Measurements from ENCODE around the gene CFAP46. TPM values are rescaled to one million over a fixed set of nuclear protein-coding genes. Genes with fewer than 3 reads are reported as not detected.

The CFAP46 gene
- total RNA-seq, 1 donor, result under 0.01 TPM

DNA sequence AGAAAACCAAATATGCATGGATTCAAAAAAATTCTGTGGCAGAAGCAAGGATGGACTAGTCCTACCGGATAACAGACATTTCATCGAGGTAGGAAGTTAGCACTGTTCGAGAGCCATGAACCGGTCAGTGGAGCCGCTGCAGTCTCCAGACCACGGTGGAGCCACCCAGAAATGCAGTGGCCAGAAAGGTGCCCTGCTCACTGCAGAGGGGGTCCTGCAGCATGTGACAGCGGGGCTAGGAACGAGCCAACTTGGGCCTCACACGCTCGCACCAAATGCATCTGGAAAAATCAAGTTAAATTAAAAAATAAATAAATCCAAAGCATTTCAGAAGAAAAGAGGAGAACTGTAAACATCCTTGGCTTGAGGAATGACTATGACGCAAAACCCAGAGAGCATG is 13.1 kb upstream of the CFAP46 start:
- TF ChIP-seq, protein P1, sequence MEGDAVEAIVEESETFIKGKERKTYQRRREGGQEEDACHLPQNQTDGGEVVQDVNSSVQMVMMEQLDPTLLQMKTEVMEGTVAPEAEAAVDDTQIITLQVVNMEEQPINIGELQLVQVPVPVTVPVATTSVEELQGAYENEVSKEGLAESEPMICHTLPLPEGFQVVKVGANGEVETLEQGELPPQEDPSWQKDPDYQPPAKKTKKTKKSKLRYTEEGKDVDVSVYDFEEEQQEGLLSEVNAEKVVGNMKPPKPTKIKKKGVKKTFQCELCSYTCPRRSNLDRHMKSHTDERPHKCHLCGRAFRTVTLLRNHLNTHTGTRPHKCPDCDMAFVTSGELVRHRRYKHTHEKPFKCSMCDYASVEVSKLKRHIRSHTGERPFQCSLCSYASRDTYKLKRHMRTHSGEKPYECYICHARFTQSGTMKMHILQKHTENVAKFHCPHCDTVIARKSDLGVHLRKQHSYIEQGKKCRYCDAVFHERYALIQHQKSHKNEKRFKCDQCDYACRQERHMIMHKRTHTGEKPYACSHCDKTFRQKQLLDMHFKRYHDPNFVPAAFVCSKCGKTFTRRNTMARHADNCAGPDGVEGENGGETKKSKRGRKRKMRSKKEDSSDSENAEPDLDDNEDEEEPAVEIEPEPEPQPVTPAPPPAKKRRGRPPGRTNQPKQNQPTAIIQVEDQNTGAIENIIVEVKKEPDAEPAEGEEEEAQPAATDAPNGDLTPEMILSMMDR (IDR thresholded peaks at IDR 0.05; ENCODE audit: extremely low read depth, low read depth, low read length), result no peak
- H3K4me1 ChIP-seq (ENCODE audit: insufficient read depth, low read length), result no peaks in the 10 kb centered on the region
- H4K20me1 ChIP-seq (ENCODE audit: insufficient read depth, low read length), result no peaks in the 10 kb centered on the region
- no peak overlapping the region for H2AFZ ChIP-seq (ENCODE audit: low read length)
- H3K9me3 ChIP-seq (ENCODE audit: low read depth, low read length), result no peaks in the 10 kb centered on the region
- DNase-seq (ENCODE audit: insufficient read length, low spot score, missing footprints), result peak; percentile 44
- no peaks in the 10 kb centered on the region for H3K79me2 ChIP-seq (ENCODE audit: insufficient read depth, low read length)
- H3K4me3 ChIP-seq (ENCODE audit: insufficient read depth, low read length), result no peak overlapping the region
- no peak overlapping the region for H3K4me2 ChIP-seq (ENCODE audit: insufficient read depth, low read length)
- H3K27ac ChIP-seq (ENCODE audit: low read depth, low read length), result no peak overlapping the region
- no peaks in the 10 kb centered on the region for H3K36me3 ChIP-seq (ENCODE audit: insufficient read depth, low read length)
- peaks cover 33% of the 10 kb centered on the region for H3K27me3 ChIP-seq (ENCODE audit: insufficient read depth, low read length)

DNA sequence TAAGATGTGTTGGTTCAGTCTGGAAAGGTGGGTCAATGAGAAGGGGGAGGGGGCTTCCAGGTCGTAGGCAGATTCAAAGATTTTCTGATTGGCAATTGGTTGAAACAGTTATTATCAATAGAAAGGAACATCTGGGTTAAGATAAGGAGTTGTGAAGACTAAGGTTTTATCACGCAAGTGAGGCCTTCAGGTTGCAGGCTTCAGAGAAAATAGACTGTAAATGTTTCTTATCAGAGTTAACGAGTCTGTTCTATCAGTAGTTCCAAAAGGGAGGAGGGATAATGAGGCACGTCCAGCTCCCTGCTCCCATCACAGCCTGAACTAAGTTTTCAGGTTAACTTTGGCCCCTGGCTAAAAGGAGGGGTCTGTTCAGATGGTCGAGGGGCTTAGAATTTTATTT is 11.1 kb upstream of the CFAP46 start:
- TF ChIP-seq, protein P1 (IDR thresholded peaks at IDR 0.05; ENCODE audit: extremely low read depth, low read depth, low read length), result no peak
- no peak for DNase-seq (ENCODE audit: insufficient read length, low spot score, missing footprints)
- H3K4me1 ChIP-seq (ENCODE audit: insufficient read depth, low read length), result no peaks in the 10 kb centered on the region
- H3K4me2 ChIP-seq (ENCODE audit: insufficient read depth, low read length), result no peak overlapping the region
- H3K27ac ChIP-seq (ENCODE audit: low read depth, low read length), result no peak overlapping the region
- no peaks in the 10 kb centered on the region for H4K20me1 ChIP-seq (ENCODE audit: insufficient read depth, low read length)
- no peak overlapping the region for H3K4me3 ChIP-seq (ENCODE audit: insufficient read depth, low read length)
- H3K36me3 ChIP-seq (ENCODE audit: insufficient read depth, low read length), result no peaks in the 10 kb centered on the region
- no peaks in the 10 kb centered on the region for H3K79me2 ChIP-seq (ENCODE audit: insufficient read depth, low read length)
- peaks cover 48% of the 10 kb centered on the region for H3K27me3 ChIP-seq (ENCODE audit: insufficient read depth, low read length)
- no peaks in the 10 kb centered on the region for H3K9me3 ChIP-seq (ENCODE audit: low read depth, low read length)
- H2AFZ ChIP-seq (ENCODE audit: low read length), result no peak overlapping the region

DNA sequence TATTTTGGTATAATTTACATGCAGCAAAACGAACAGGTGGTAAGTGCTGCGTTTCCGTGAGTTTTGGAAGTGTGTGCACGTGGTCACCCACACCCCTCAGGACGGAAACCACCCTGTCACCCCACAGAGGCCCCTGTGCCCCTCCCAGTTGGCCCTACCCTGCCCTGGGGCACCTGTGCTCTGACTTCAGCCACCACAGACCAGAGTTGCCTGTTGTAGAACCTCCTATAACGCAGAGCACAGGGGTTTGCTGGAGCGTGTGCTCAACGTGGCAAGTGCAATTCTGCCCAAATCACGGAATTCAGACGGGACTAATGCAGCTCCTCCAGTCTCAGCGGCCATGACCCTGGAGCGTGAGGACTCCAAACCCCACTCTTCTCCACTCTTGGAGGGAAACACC is 9.6 kb upstream of the CFAP46 start:
- Histone ChIP-seq H3K27ac (ENCODE audit: low read depth, low read length) (no peak overlapping the region), H3K79me2 (ENCODE audit: insufficient read depth, low read length) (no peaks in the 10 kb centered on the region), H4K20me1 (ENCODE audit: insufficient read depth, low read length) (no peaks in the 10 kb centered on the region), H3K36me3 (ENCODE audit: insufficient read depth, low read length) (no peaks in the 10 kb centered on the region), H3K4me1 (ENCODE audit: insufficient read depth, low read length) (no peaks in the 10 kb centered on the region), H3K9me3 (ENCODE audit: low read depth, low read length) (no peaks in the 10 kb centered on the region), H3K27me3 (ENCODE audit: insufficient read depth, low read length) (peaks cover 51% of the 10 kb centered on the region), H2AFZ (ENCODE audit: low read length) (no peak overlapping the region), H3K4me2 (ENCODE audit: insufficient read depth, low read length) (no peak overlapping the region), H3K4me3 (ENCODE audit: insufficient read depth, low read length) (no peak overlapping the region)
- TF ChIP-seq, protein P1 (IDR thresholded peaks at IDR 0.05; ENCODE audit: extremely low read depth, low read depth, low read length), result no peak
- peak; percentile 17 for DNase-seq (ENCODE audit: insufficient read length, low spot score, missing footprints)

DNA sequence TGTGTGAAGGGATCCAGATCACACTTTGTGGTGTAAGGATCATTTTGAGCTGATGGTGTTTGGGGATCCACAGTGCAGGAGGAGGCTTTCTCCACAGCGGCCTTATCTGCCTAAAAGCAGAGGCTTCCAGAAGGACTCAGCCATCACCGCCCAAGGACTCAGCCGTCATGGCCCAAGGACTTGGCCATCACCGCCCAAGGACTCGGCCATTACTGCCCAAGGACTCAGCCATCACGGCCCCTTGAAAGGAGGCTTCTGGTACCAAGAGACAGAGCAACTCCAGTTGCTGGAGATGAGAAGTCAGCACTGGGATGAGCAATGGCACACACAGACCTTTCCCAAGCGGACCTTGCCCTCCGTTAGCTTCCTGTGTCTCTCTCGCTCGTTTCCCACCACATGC is 6.0 kb upstream of the CFAP46 start:
- Histone ChIP-seq H3K4me2 (ENCODE audit: insufficient read depth, low read length) (no peak overlapping the region), H3K4me1 (ENCODE audit: insufficient read depth, low read length) (no peaks in the 10 kb centered on the region), H4K20me1 (ENCODE audit: insufficient read depth, low read length) (no peaks in the 10 kb centered on the region), H3K36me3 (ENCODE audit: insufficient read depth, low read length) (no peaks in the 10 kb centered on the region), H3K27ac (ENCODE audit: low read depth, low read length) (no peak overlapping the region), H3K9me3 (ENCODE audit: low read depth, low read length) (no peaks in the 10 kb centered on the region), H3K27me3 (ENCODE audit: insufficient read depth, low read length) (peaks cover 40% of the 10 kb centered on the region), H3K4me3 (ENCODE audit: insufficient read depth, low read length) (no peak overlapping the region), H2AFZ (ENCODE audit: low read length) (no peak overlapping the region), H3K79me2 (ENCODE audit: insufficient read depth, low read length) (no peaks in the 10 kb centered on the region)
- DNase-seq (ENCODE audit: insufficient read length, low spot score, missing footprints), result no peak
- TF ChIP-seq, protein P1 (IDR thresholded peaks at IDR 0.05; ENCODE audit: extremely low read depth, low read depth, low read length), result no peak
